Adrenal gland (tissue), 5 donors: Measurements from ENCODE around the gene HARBI1.

Experiments used
- POLR2A ChIP-seq, 2 donors: fragments of 450-650 bp; IDR thresholded peaks; one replicate each; pipeline ENCODE4 v1.6.1; 2017; ENCODE audit warnings: antibody characterized with exemption in 2 of 2, mild to moderate bottlenecking in 2 of 2, moderate library complexity in 1 of 2
- TF ChIP-seq, protein P1 (sequence below), 6 experiments: fragments of 450-650 bp in 4 of 6; fragments of 200-600 bp in 2 of 6; sonication (generic) in 1 of 6; IDR thresholded peaks; 1 replicate in 5 of 6; 2 replicates in 1 of 6; pipeline versions ENCODE4 v1.5.1 to v1.8.0; 2016 to 2021; ENCODE audit warnings: antibody characterized with exemption in 6 of 6, mild to moderate bottlenecking in 2 of 6, moderate library complexity in 1 of 6
- donor health status: DM: no; HTN: no; CAD: no.

DNA sequence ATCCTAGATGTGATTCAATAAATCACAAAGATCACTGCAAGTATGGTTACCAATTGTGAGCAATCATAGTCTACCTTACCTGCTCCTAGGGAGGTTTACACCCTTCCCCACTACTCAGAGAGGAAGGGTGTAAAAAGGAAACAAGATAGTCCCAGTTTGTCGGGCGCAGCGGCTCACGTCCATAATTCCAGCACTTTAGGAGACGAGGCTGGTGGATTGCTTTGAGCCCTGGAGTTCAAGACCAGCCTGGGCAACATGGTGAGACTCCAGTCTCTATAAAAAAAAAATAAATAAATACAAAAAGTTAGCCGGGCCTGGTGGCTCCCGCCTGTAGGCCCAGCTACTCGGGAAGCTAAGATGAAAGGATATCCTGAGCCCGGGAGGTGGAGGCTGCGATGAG is 22.2 kb downstream of the HARBI1 start:
- TF ChIP-seq, protein P1, sequence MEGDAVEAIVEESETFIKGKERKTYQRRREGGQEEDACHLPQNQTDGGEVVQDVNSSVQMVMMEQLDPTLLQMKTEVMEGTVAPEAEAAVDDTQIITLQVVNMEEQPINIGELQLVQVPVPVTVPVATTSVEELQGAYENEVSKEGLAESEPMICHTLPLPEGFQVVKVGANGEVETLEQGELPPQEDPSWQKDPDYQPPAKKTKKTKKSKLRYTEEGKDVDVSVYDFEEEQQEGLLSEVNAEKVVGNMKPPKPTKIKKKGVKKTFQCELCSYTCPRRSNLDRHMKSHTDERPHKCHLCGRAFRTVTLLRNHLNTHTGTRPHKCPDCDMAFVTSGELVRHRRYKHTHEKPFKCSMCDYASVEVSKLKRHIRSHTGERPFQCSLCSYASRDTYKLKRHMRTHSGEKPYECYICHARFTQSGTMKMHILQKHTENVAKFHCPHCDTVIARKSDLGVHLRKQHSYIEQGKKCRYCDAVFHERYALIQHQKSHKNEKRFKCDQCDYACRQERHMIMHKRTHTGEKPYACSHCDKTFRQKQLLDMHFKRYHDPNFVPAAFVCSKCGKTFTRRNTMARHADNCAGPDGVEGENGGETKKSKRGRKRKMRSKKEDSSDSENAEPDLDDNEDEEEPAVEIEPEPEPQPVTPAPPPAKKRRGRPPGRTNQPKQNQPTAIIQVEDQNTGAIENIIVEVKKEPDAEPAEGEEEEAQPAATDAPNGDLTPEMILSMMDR (IDR thresholded peaks at IDR 0.05) = no peak
- no peak for TF ChIP-seq POLR2A (IDR thresholded peaks at IDR 0.05)
